Omental fat pad (tissue), 4 donors: ENCODE results near the gene GFRA1. TPM values are rescaled to one million over a fixed set of nuclear protein-coding genes. Genes with fewer than 3 reads are reported as not detected.

Experiments
- ATAC-seq: fragments of 150-250 bp; one replicate; pipeline ENCODE4 v1.9.1; 2016; ENCODE audit warnings: mild to moderate bottlenecking, moderate library complexity; ENCODE audit not compliant: low FRiP score
- DNase-seq: peaks from one replicate; pipeline ENCODE4 v3.0.0-alpha.2; 2019; ENCODE audit warnings: low spot score
- total RNA-seq, 4 donors: library from RNA; depleted of rRNA; stranded (reverse); fragments of >200 nt; gene quantifications; one replicate each; pipeline ENCODE4 v1.1.0, GENCODE V29; 2016
- TF ChIP-seq, protein P1 (sequence below), 3 donors: fragments of 450-650 bp; IDR thresholded peaks; one replicate each; pipeline ENCODE4 v1.5.1; 2016 to 2017; ENCODE audit warnings: antibody characterized with exemption in 3 of 3, mild to moderate bottlenecking in 3 of 3, moderate library complexity in 2 of 3

GFRA1 gene, protein sequence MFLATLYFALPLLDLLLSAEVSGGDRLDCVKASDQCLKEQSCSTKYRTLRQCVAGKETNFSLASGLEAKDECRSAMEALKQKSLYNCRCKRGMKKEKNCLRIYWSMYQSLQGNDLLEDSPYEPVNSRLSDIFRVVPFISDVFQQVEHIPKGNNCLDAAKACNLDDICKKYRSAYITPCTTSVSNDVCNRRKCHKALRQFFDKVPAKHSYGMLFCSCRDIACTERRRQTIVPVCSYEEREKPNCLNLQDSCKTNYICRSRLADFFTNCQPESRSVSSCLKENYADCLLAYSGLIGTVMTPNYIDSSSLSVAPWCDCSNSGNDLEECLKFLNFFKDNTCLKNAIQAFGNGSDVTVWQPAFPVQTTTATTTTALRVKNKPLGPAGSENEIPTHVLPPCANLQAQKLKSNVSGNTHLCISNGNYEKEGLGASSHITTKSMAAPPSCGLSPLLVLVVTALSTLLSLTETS
- total RNA-seq = 100 to 1,000 TPM in 1 of 4 donors, 10 to 100 TPM in 3; 35.2 to 142 (median 61.8) TPM

GRCh38 chr10:116272440-116273283 lies at the start of gene GFRA1:
TSS of gene GFRA1 (minus strand) at chr10:116273206. CDS start at chr10:116272029, 1,177 bp downstream.
- peak; percentile 19 for ATAC-seq
- TF ChIP-seq, protein P1, sequence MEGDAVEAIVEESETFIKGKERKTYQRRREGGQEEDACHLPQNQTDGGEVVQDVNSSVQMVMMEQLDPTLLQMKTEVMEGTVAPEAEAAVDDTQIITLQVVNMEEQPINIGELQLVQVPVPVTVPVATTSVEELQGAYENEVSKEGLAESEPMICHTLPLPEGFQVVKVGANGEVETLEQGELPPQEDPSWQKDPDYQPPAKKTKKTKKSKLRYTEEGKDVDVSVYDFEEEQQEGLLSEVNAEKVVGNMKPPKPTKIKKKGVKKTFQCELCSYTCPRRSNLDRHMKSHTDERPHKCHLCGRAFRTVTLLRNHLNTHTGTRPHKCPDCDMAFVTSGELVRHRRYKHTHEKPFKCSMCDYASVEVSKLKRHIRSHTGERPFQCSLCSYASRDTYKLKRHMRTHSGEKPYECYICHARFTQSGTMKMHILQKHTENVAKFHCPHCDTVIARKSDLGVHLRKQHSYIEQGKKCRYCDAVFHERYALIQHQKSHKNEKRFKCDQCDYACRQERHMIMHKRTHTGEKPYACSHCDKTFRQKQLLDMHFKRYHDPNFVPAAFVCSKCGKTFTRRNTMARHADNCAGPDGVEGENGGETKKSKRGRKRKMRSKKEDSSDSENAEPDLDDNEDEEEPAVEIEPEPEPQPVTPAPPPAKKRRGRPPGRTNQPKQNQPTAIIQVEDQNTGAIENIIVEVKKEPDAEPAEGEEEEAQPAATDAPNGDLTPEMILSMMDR (IDR thresholded peaks at IDR 0.05) = no peak
- DNase-seq = no peak

DNA sequence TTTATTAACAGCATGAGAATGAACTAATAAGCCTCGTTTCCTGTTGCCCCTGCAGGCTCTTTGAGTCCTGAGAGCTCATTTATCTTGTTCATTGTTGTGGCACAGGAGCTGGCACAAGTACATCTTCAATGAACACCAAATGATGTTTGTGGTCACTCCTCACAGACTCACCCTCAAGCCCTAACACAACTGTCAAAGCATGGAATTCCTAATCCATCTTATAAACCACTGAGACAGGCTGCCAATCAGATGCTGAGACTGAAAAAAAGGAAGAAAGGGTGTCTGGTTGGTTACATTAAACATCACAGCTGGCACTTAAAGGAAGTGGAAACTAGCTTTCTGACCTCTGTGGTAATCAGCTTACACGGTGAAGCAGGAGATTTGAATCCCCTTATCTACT lies 43.5 kb upstream of the GFRA1 start:
- TF ChIP-seq, protein P1 (IDR thresholded peaks at IDR 0.05) = no peak
- ATAC-seq = no peak
- no peak for DNase-seq

DNA sequence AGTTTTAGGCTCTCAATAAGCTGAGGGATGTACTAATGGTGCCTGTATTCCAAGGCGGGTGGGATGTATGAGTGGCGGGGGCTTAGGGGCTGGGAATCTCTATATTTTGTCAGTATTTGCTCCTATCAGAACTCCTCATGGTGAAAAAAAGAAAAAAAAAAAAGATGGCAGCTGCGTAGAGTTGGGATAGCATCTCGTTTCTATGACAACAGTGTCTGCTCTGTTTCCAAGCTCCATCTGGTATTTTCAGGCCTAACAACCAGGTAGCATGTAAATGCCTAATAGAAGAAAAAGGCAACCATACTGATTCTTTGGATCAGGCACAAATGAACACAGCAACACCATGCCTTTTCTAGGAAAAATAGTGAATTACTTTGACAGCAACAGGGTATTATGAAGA lies 39.5 kb upstream of the GFRA1 start:
- TF ChIP-seq, protein P1 (IDR thresholded peaks at IDR 0.05) = no peak
- DNase-seq (no peak), ATAC-seq (no peak)

- DNase-seq = no peak
- TF ChIP-seq, protein P1 (IDR thresholded peaks at IDR 0.05) = no peak
- no peak for ATAC-seq
Observed at GRCh38 chr10:116311706-116312490, 38.9 kb upstream of the GFRA1 start.

- TF ChIP-seq, protein P1 (IDR thresholded peaks at IDR 0.05) = no peak
- DNase-seq (no peak), ATAC-seq (no peak)
Observed at GRCh38 chr10:116311016-116311415, 38.0 kb upstream of the GFRA1 start.

DNA sequence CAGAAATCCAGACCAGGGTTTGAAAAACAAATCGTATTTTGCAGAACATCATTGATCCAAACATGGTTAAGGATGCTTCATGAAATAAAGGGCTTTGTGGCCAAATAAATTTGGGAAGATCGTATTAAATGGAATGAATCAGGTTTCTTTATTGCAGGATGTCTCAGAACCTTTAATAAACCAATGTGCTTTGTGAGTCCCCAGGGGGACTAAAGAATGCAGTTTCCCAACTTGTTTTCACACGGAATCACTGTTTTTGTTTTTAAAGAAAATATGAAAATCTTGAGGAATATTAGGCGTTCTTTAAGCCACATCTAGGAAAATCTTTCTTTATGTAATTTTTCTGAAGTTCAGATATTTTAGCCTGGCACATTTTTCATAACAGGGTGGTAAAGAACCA lies 34.4 kb upstream of the GFRA1 start:
- DNase-seq = no peak
- TF ChIP-seq, protein P1 (IDR thresholded peaks at IDR 0.05) = no peak
- ATAC-seq = no peak
